ENCODE measurements around the gene PTPN1. TPM values are rescaled to one million over a fixed set of nuclear protein-coding genes. Genes with fewer than 3 reads are reported as not detected.

Gene PTPN1
- total and polyA plus RNA-seq, 4 donors, result 5.8 to 10.6 (median 9.7) TPM

- Histone ChIP-seq H3K9ac (ENCODE audit: low read depth in 1 of 2, low read length in 2 of 2) (no peak overlapping the region), H3K36me3 (ENCODE audit: control insufficient read depth in 4 of 4, insufficient read depth in 3 of 4, low read depth in 1 of 4, low read length in 3 of 4) (peaks cover 4 to 26% (median 20%) of the 10 kb centered on the region in 4 donors), H3K4me1 (ENCODE audit: control insufficient read depth in 4 of 4, insufficient read depth in 4 of 4, low read length in 3 of 4) (peaks cover 9 to 23% (median 21%) of the 10 kb centered on the region in 4 donors), H3K27me3 (ENCODE audit: control insufficient read depth in 4 of 4, insufficient read depth in 4 of 4, low read length in 3 of 4) (no peaks in the 10 kb centered on the region), H3K9me3 (ENCODE audit: control insufficient read depth in 4 of 4, low read length in 3 of 4) (no peaks in the 10 kb centered on the region), H3K27ac (ENCODE audit: low read depth in 1 of 2, low read length in 2 of 2) (no peak overlapping the region), H3K4me3 (ENCODE audit: low read depth in 1 of 3, low read length in 3 of 3) (no peak overlapping the region)
- 87% methylated on average over 2 of the region's 2 CpGs for WGBS
- TF ChIP-seq REST (IDR thresholded peaks at IDR 0.05), result no peak
- no peak for TF ChIP-seq RXRA (IDR thresholded peaks at IDR 0.05)
- TF ChIP-seq HNF4G (IDR thresholded peaks at IDR 0.05), result no peak
- no peak for TF ChIP-seq RAD21 (IDR thresholded peaks at IDR 0.05)
- TF ChIP-seq FOXA1 (IDR thresholded peaks at IDR 0.05), result no peak
- no peak for TF ChIP-seq CTCF (IDR thresholded peaks at IDR 0.05; ENCODE audit: low read depth, low read length, missing input control)
- no peak for TF ChIP-seq FOXA2 (IDR thresholded peaks at IDR 0.05)
- TF ChIP-seq EGR1 (IDR thresholded peaks at IDR 0.05; ENCODE audit: low read depth in 2 of 2), result no peak
- no peak for TF ChIP-seq ZBTB33 (IDR thresholded peaks at IDR 0.05)
- no peak for TF ChIP-seq MAX (IDR thresholded peaks at IDR 0.05)
- TF ChIP-seq SP1 (IDR thresholded peaks at IDR 0.05), result no peak
- no peak for TF ChIP-seq GABPA (IDR thresholded peaks at IDR 0.05 in 1 of 2, conservative IDR thresholded peaks at IDR 0.05 in 1 of 2)
- TF ChIP-seq HNF4A (conservative IDR thresholded peaks at IDR 0.05), result no peak
- TF ChIP-seq TAF1 (conservative IDR thresholded peaks at IDR 0.05), result no peak
- TF ChIP-seq NR2F2 (IDR thresholded peaks at IDR 0.05), result no peak
- DNase-seq (ENCODE audit: low spot score), result no peak
These were observed 61.3 kb downstream of the PTPN1 start for GRCh38 chr20:50571466-50571865.
